ENCODE measurements around the gene TMEM132D.
"Not testable (repeated sequence)": the region's sequence is repeated elsewhere in the genome, so short reads cannot be mapped to it uniquely, and the experiment has no call there.

Gene TMEM132D

GRCh38 chr12:129043334-129043733, 860.5 kb downstream of the TMEM132D start:
- DNase-seq, result not testable (repeated sequence)

GRCh38 chr12:129036135-129036534, 867.7 kb downstream of the TMEM132D start:
- DNase-seq, result no peak

- DNase-seq, result no peak
These were observed 869.1 kb downstream of the TMEM132D start for GRCh38 chr12:129034558-129035289.

- DNase-seq, result no peak
These were observed 875.0 kb downstream of the TMEM132D start for GRCh38 chr12:129028844-129029243.

- DNase-seq, result no peak
These were observed 878.8 kb downstream of the TMEM132D start for GRCh38 chr12:129025055-129025454.

Measured in suppressor macrophage (primary cell).